ENCODE measurements around the gene ODAD3. TPM values are rescaled to one million over a fixed set of nuclear protein-coding genes. Genes with fewer than 3 reads are reported as not detected.
A peak's percentile ranks its signal among the peaks of the same experiment; 100 is the strongest.

ODAD3 gene
- total RNA-seq, 1 donor = 0.45 TPM

- DNase-seq (ENCODE audit: low read depth) = peak; percentile 91
- no peak for TF ChIP-seq CTCF (IDR thresholded peaks at IDR 0.05; ENCODE audit: insufficient read depth, low read length)
- H3K4me3 ChIP-seq (ENCODE audit: low read depth, low read length) = no peak overlapping the region
These were observed 57.7 kb downstream of the ODAD3 start for GRCh38 chr19:11377237-11377636.

GRCh38 chr19:11375143-11375948 lies 59.6 kb downstream of the ODAD3 start:
- DNase-seq (ENCODE audit: low read depth) = no peak
- no peak for TF ChIP-seq CTCF (IDR thresholded peaks at IDR 0.05; ENCODE audit: insufficient read depth, low read length)
- H3K4me3 ChIP-seq (ENCODE audit: low read depth, low read length) = peak overlapping the region; percentile 65

- no peak for TF ChIP-seq CTCF (IDR thresholded peaks at IDR 0.05; ENCODE audit: insufficient read depth, low read length)
- H3K4me3 ChIP-seq (ENCODE audit: low read depth, low read length) = peak within 1 kb of the TSS; percentile 84
- peak; percentile 100 for DNase-seq (ENCODE audit: low read depth)
These were observed 60.3 kb downstream of the ODAD3 start, which contains the start of gene SWSAP1 for GRCh38 chr19:11374433-11375142. SWSAP1 (plus strand) TSS chr19:11374666; CDS start chr19:11374681, 15 bp downstream.

GRCh38 chr19:11373885-11374432 lies 61.0 kb downstream of the ODAD3 start:
- TF ChIP-seq CTCF (IDR thresholded peaks at IDR 0.05; ENCODE audit: insufficient read depth, low read length) = no peak
- DNase-seq (ENCODE audit: low read depth) = no peak
- H3K4me3 ChIP-seq (ENCODE audit: low read depth, low read length) = peak overlapping the region; percentile 84

GRCh38 chr19:11373166-11373884 lies 61.6 kb downstream of the ODAD3 start:
- TF ChIP-seq CTCF (IDR thresholded peaks at IDR 0.05; ENCODE audit: insufficient read depth, low read length) = no peak
- DNase-seq (ENCODE audit: low read depth) = peak; percentile 22
- H3K4me3 ChIP-seq (ENCODE audit: low read depth, low read length) = no peak overlapping the region

- DNase-seq (ENCODE audit: low read depth) = no peak
- H3K4me3 ChIP-seq (ENCODE audit: low read depth, low read length) = no peak overlapping the region
- TF ChIP-seq CTCF (IDR thresholded peaks at IDR 0.05; ENCODE audit: insufficient read depth, low read length) = no peak
These were observed 64.2 kb downstream of the ODAD3 start for GRCh38 chr19:11370744-11371143.
